Activated CD8-positive, alpha-beta T cell treated with anti-CD3 and anti-CD28 coated beads for 36 hours (primary cell): Measurements from ENCODE around the gene SLC25A19. TPM values are rescaled to one million over a fixed set of nuclear protein-coding genes. Genes with fewer than 3 reads are reported as not detected.

Experiments used
- ATAC-seq: fragments of 200-7000 bp; cut with Tn5 transposase; one replicate; pipeline ENCODE4 v1.10.0; 2021; ENCODE audit warnings: mild to moderate bottlenecking, moderate library complexity
- CTCF ChIA-PET: fragments of 350-600 bp; sonication (Branson Sonifier 250); formaldehyde crosslinking; loops from one replicate; lab custom pipeline; 2021; ENCODE audit warnings: antibody characterized with exemption; lab: Charles Lee
- POLR2A ChIA-PET: fragments of 350-600 bp; sonication (Branson Sonifier 250); formaldehyde crosslinking; loops from one replicate; lab custom pipeline; 2021; ENCODE audit warnings: antibody characterized with exemption; lab: Charles Lee
- DNase-seq: peaks from one replicate; pipeline ENCODE4 v3.0.0-alpha.2; 2020
- H3K27ac Mint-ChIP-seq: one replicate; pipeline ENCODE4 v1.8.0; 2021; ENCODE audit warnings: mild to moderate bottlenecking, mixed read lengths
- H3K27me3 Mint-ChIP-seq: one replicate; pipeline ENCODE4 v1.8.0; 2021; ENCODE audit warnings: mixed read lengths
- H3K36me3 Mint-ChIP-seq: one replicate; pipeline ENCODE4 v1.8.0; 2021; ENCODE audit warnings: low read depth, mixed read lengths
- H3K4me1 Mint-ChIP-seq: one replicate; pipeline ENCODE4 v1.8.0; 2021; ENCODE audit warnings: low read depth, mixed read lengths
- H3K4me3 Mint-ChIP-seq: one replicate; pipeline ENCODE4 v1.8.0; 2021; ENCODE audit warnings: mild to moderate bottlenecking, moderate library complexity, mixed read lengths
- H3K9me3 Mint-ChIP-seq: one replicate; pipeline ENCODE4 v1.8.0; 2021; ENCODE audit warnings: mixed read lengths
- CTCF ChIP-seq: fragments of 200-600 bp; IDR thresholded peaks from one replicate; pipeline ENCODE4 v1.8.0; 2022; ENCODE audit warnings: antibody characterized with exemption, mild to moderate bottlenecking
- intact Hi-C: fragments of 100-400 bp; cut with micrococcal nuclease; formaldehyde crosslinking; loops from one replicate; pipeline ENCODE4 v1.10.0; 2022
- total RNA-seq, 2 experiments: library from RNA; stranded (reverse); gene quantifications; one replicate each; pipeline ENCODE4 v1.2.3, GENCODE V29; 2021

The SLC25A19 gene
- total RNA-seq, 2 experiments from 2014 or later, result 55.1 to 55.2 TPM

- no peak overlapping the region for H3K27ac Mint-ChIP-seq
Measured at GRCh38 chr17:75308732-75309629, 19.7 kb upstream of the SLC25A19 start.

DNA sequence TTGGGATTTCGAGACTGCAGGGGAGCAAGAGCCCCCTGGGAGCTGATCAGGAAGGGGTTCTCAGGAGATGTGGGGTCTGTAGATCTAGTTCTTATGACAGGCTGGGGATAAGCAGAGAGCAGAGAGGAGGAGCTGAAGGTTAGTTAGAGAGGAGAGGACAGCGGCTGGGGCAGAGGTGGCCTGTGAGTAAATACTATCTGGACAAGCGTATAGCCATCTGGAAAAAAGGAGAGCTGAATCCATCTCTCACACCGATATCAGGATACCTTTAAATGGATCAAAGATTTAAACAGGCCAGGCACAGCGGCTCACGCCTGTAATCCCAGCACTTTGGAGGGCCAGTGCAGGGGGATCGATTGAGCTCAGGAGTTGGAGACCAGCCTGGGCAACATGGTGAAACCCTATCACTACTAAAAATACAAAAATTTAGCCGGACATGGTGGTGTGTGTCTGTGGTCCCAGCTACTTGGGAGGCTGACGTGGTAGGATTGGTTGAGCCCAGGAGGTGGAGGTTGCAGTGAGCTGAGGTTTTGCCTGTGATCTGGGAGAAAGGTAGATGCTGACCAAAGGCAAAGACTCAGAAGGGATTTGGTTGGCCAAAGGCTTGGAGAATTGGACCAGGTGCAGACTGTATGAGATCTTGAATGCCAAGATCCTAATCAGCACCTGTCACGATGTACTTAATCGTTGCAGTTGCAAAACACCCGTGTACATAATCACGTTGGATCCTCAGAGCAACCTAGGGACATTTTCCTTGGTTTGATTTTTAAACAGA lies 18.9 kb upstream of the SLC25A19 start:
- DNase-seq, result no peak
- no peak overlapping the region for H3K4me3 Mint-ChIP-seq
- peaks cover 3% of the 10 kb centered on the region for H3K4me1 Mint-ChIP-seq
- H3K9me3 Mint-ChIP-seq, result no peaks in the 10 kb centered on the region
- no peak for ATAC-seq
- intact Hi-C loops, result no loop called here
- ChIA-PET POLR2A (no interaction called here), CTCF (interaction anchor here (1.3 kb wide), 1 partner anchor 105 kb away, joined by 6 read pairs; no protein-coding TSS in a partner anchor)
- no peaks in the 10 kb centered on the region for H3K36me3 Mint-ChIP-seq
- H3K27me3 Mint-ChIP-seq, result no peaks in the 10 kb centered on the region
- no peak for TF ChIP-seq CTCF
- H3K27ac Mint-ChIP-seq, result no peak overlapping the region

More at GRCh38 chr17:75308732-75309629, 19.7 kb upstream of the SLC25A19 start:
- peaks cover 7% of the 10 kb centered on the region for H3K4me1 Mint-ChIP-seq
- ATAC-seq (no peak), DNase-seq (no peak)
- CTCF ChIA-PET, result interaction anchor here (1.3 kb wide), 1 partner anchor 104 kb away, joined by 6 read pairs; no protein-coding TSS in a partner anchor
- POLR2A ChIA-PET, result interaction anchor here (0.9 kb wide), 1 partner anchor 12 kb away, joined by 3 read pairs; no protein-coding TSS in a partner anchor
- H3K27me3 Mint-ChIP-seq, result no peaks in the 10 kb centered on the region
- H3K36me3 Mint-ChIP-seq, result no peaks in the 10 kb centered on the region
- no peak overlapping the region for H3K4me3 Mint-ChIP-seq
- no peaks in the 10 kb centered on the region for H3K9me3 Mint-ChIP-seq
- TF ChIP-seq CTCF, result no peak
- intact Hi-C loops, result no loop called here

DNA sequence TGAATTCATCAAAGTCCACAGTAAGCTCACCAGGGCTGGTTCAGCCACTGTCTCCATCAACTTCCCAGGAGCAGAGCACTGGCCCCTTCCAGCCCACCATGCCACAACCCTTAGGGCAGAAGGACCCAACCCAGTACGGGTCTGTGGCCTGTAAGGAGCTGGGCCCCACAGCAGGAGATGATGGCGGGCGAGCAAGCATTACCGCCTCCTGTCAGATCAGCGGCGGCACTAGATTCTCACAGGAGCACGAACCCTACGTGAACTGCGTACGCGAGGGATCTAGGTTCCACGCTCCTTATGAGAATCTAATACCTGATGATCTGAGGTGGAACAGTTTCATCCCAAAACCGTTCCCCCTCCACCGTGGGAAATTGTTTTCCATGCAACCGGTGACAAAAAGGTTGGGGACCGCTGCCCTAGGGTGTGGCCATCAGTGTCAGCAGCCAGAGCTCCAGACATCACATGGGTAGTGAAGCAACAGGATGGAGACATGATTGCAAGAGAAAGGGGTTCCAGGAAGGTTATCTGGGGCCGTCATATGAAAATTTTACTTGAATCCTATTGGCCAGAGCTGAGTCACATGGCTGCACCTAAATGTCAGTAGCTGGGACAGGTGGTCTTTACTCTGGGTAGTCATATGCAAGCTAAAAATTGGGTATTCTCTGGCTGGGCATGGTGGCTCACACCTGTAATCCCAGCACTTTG lies 12.4 kb upstream of the SLC25A19 start:
- no peak for TF ChIP-seq CTCF
- Mint-ChIP-seq H3K27me3 (no peaks in the 10 kb centered on the region), H3K4me3 (no peak overlapping the region), H3K36me3 (no peaks in the 10 kb centered on the region), H3K27ac (no peak overlapping the region), H3K9me3 (no peaks in the 10 kb centered on the region), H3K4me1 (peaks cover 11% of the 10 kb centered on the region)
- POLR2A ChIA-PET, result interaction anchor here (1.1 to 1.4 kb wide), 2 partner anchors 11 to 12 kb away, joined by 3 to 7 read pairs; partner anchors contain the start of gene SLC25A19
- DNase-seq (no peak), ATAC-seq (no peak)
- CTCF ChIA-PET, result interaction anchor here (1.6 kb wide), 1 partner anchor 15 kb away, joined by 3 read pairs; no protein-coding TSS in a partner anchor
- intact Hi-C loops, result no loop called here

- Mint-ChIP-seq H3K4me3 (no peak overlapping the region), H3K27me3 (no peaks in the 10 kb centered on the region), H3K4me1 (peaks cover 14% of the 10 kb centered on the region), H3K9me3 (no peaks in the 10 kb centered on the region), H3K27ac (no peak overlapping the region), H3K36me3 (no peaks in the 10 kb centered on the region)
- intact Hi-C loops, result no loop called here
- ChIA-PET CTCF (interaction anchor here (1.1 kb wide), 1 partner anchor 103 kb away, joined by 3 read pairs; no protein-coding TSS in a partner anchor), POLR2A (interaction anchor here (1.1 kb wide), 1 partner anchor 11 kb away, joined by 3 read pairs; no protein-coding TSS in a partner anchor)
- DNase-seq (no peak), ATAC-seq (no peak)
- no peak for TF ChIP-seq CTCF
Measured at GRCh38 chr17:75301049-75301448, 11.8 kb upstream of the SLC25A19 start.
